ENCODE data around the gene SLC2A9.

Gene SLC2A9

DNA sequence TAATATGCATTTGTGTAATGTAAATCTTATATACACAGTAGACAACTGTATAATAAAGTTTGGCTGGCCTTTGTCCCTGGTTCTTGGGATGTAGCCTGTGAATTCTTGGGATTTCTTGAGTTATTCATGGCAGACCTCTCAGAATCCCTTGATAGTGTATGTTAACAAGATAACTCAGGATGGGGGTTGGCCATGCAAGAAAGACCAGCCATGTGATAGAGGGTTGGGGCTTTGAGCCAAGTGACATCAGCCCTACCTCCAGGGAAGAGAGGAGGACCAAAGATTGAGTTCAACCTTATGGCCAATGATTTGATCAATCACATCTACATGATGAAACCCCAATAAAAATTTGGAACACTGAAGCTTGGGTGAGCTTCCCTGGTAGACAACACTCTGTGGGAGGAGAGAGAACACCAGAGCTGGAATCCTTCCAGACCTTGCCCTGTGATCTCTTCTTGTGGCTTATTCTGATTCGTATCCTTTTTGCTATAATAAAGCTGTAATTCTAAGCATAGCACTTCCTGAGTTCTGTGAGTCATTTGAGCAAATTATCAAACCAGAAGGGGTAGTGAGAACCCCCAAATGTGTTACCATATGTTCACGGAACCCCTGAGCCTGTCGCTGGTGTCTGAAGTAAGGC lies 11.3 kb downstream of the SLC2A9 start:
- in situ Hi-C loops (cut with HindIII; ENCODE audit: low pct_unique_long_range_greater_than_20kb, low sequenced_read_pairs), result no loop called here
- no peak for TF ChIP-seq JUND (IDR thresholded peaks at IDR 0.05; ENCODE audit: low read depth)
- DNase-seq (ENCODE audit: low read depth in 1 of 2, low spot score in 1 of 2), result no peak

GRCh38 chr4:10008609-10009005 lies 12.7 kb downstream of the SLC2A9 start:
- no peak for DNase-seq (ENCODE audit: low read depth in 1 of 2, low spot score in 1 of 2)
- TF ChIP-seq JUND (IDR thresholded peaks at IDR 0.05; ENCODE audit: low read depth), result no peak
- in situ Hi-C loops (cut with HindIII; ENCODE audit: low pct_unique_long_range_greater_than_20kb, low sequenced_read_pairs), result no loop called here

- TF ChIP-seq JUND (IDR thresholded peaks at IDR 0.05; ENCODE audit: low read depth), result peak; percentile 41; the same call in 1 of the 2 replicates
- DNase-seq (ENCODE audit: low read depth in 1 of 2, low spot score in 1 of 2), result peak in 1 of 2 experiments; percentile 56
- in situ Hi-C loops (cut with HindIII; ENCODE audit: low pct_unique_long_range_greater_than_20kb, low sequenced_read_pairs), result no loop called here
Measured at GRCh38 chr4:10007793-10008608, 13.3 kb downstream of the SLC2A9 start.

GRCh38 chr4:10007436-10007740 lies 13.9 kb downstream of the SLC2A9 start:
- no peak for TF ChIP-seq JUND (IDR thresholded peaks at IDR 0.05; ENCODE audit: low read depth)
- in situ Hi-C loops (cut with HindIII; ENCODE audit: low pct_unique_long_range_greater_than_20kb, low sequenced_read_pairs), result no loop called here
- DNase-seq (ENCODE audit: low read depth in 1 of 2, low spot score in 1 of 2), result no peak

DNA sequence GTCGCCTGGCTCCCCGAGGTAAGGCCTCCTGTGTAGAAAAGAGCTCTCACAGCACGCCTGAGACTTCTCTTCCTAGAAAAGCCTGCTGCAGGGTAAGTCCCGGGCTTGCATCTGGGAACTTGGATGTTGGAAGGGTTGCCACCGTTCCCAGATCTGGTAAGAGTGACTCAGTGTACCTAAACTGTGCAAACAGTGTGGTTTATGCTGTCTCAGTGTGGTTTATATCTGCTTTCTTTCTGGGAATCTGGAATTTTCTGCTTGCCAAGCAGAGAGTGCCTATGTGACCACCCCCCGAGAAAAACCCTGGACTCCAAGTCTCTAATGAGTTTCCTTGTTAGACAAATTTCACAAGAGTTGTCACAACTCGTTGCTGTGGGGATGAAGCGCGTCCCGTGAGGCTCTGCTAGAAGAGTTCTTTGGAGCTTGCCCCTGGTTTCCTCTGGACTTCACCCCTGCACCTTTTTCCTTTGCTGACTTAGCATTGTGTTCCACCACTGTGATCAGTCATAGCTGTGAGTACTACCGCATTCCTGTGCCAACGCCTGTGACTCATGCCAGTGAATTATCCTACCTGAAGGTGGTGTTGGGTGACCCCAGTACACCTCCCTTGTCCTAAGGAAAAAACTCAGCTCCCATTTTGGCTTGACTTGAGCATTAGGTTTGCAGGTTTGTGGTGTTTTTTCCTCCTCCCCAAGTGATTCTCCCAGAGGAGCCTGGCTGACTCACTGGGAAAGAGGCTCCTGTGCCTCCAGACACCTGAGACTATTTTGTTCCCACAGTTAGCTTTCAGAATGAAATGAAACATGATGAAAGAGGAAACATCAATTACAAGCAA lies 14.5 kb downstream of the SLC2A9 start:
- in situ Hi-C loops (cut with HindIII; ENCODE audit: low pct_unique_long_range_greater_than_20kb, low sequenced_read_pairs), result no loop called here
- TF ChIP-seq JUND (IDR thresholded peaks at IDR 0.05; ENCODE audit: low read depth), result peak; percentile 15; the same call in 1 of the 2 replicates
- DNase-seq (ENCODE audit: low read depth in 1 of 2, low spot score in 1 of 2), result peak; percentile 23 to 86

DNA sequence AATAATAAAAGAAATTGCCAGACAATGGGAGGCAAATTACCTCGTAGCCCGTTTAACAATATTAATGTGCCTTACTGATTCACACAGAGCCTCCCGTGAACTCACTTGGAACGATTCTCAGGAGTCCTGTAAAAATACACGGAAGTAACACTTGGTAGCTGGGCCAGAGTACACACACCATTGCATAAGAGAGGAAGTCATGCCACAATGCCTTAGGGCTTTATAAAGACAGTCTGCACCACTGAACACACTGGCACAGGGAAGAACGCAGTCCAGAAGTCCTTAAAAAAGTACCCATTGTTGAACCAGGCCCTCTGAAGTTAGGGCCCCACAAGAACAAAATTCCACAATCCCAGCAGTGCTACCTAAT lies 15.1 kb downstream of the SLC2A9 start:
- peak; percentile 69 to 95 for DNase-seq (ENCODE audit: low read depth in 1 of 2, low spot score in 1 of 2)
- TF ChIP-seq JUND (IDR thresholded peaks at IDR 0.05; ENCODE audit: low read depth), result no peak
- in situ Hi-C loops (cut with HindIII; ENCODE audit: low pct_unique_long_range_greater_than_20kb, low sequenced_read_pairs), result no loop called here

DNA sequence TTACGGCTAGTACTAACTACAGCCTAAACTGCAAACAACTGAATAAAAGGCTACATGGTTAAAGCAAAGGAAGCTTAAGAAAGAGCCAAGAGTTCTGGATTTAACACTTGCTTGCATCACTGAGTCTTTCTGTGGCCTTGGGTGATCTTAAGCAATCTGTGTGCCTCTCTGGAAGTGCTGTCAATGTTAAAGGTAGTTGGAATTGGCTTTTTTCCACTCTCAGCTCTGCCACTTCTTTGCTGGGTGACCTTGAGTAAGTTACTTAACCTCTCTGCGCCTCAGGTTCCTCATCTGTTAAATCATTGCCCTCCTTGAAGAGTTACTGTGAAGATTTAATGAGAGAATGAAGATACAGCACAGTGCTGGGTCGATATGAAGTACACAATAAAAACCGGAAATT lies 15.7 kb downstream of the SLC2A9 start:
- no peak for TF ChIP-seq JUND (IDR thresholded peaks at IDR 0.05; ENCODE audit: low read depth)
- peak in 1 of 2 experiments; percentile 10 for DNase-seq (ENCODE audit: low read depth in 1 of 2, low spot score in 1 of 2)
- in situ Hi-C loops (cut with HindIII; ENCODE audit: low pct_unique_long_range_greater_than_20kb, low sequenced_read_pairs), result no loop called here

- DNase-seq (ENCODE audit: low read depth in 1 of 2, low spot score in 1 of 2), result no peak
- in situ Hi-C loops (cut with HindIII; ENCODE audit: low pct_unique_long_range_greater_than_20kb, low sequenced_read_pairs), result no loop called here
Measured at GRCh38 chr4:10003666-10004065, 17.6 kb downstream of the SLC2A9 start.

GRCh38 chr4:10002278-10002677 lies 19.0 kb downstream of the SLC2A9 start:
- DNase-seq (ENCODE audit: low read depth in 1 of 2, low spot score in 1 of 2), result no peak

More at GRCh38 chr4:10003666-10004065, 17.6 kb downstream of the SLC2A9 start:
- no peak for TF ChIP-seq JUND (IDR thresholded peaks at IDR 0.05; ENCODE audit: low read depth)

GRCh38 chr4:10001757-10002156 lies 19.5 kb downstream of the SLC2A9 start:
- no peak for DNase-seq (ENCODE audit: low read depth in 1 of 2, low spot score in 1 of 2)
- TF ChIP-seq JUND (IDR thresholded peaks at IDR 0.05; ENCODE audit: low read depth), result no peak
- in situ Hi-C loops (cut with HindIII; ENCODE audit: low pct_unique_long_range_greater_than_20kb, low sequenced_read_pairs), result no loop called here

More at GRCh38 chr4:10002278-10002677, 19.0 kb downstream of the SLC2A9 start:
- in situ Hi-C loops (cut with HindIII; ENCODE audit: low pct_unique_long_range_greater_than_20kb, low sequenced_read_pairs), result no loop called here
- TF ChIP-seq JUND (IDR thresholded peaks at IDR 0.05; ENCODE audit: low read depth), result no peak

- no peak for TF ChIP-seq JUND (IDR thresholded peaks at IDR 0.05; ENCODE audit: low read depth)
- DNase-seq (ENCODE audit: low read depth in 1 of 2, low spot score in 1 of 2), result no peak
- in situ Hi-C loops (cut with HindIII; ENCODE audit: low pct_unique_long_range_greater_than_20kb, low sequenced_read_pairs), result no loop called here
Measured at GRCh38 chr4:9999956-10000561, 21.2 kb downstream of the SLC2A9 start.

DNA sequence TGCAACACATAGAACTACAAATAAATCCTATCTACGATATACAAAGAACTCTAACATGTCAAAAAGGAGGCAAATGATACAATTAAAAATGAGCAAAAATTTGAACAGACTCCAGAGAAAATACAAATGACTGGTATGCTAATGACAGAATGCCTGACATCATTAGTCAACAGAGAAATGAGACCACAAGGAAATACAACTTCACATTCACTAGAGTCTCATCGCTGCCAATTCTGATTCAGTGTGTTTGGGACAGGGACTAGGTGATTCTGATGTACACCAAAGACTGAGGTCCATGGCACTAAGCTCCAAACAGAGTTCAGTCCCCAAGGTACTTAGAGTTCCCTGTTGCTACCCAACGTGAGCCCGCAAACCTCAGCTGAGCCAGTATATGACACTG lies 23.4 kb downstream of the SLC2A9 start:
- in situ Hi-C loops (cut with HindIII; ENCODE audit: low pct_unique_long_range_greater_than_20kb, low sequenced_read_pairs), result no loop called here
- no peak for DNase-seq (ENCODE audit: low read depth in 1 of 2, low spot score in 1 of 2)
- no peak for TF ChIP-seq JUND (IDR thresholded peaks at IDR 0.05; ENCODE audit: low read depth)
